ENCODE data around the gene DOCK10.
A peak's percentile ranks its signal among the peaks of the same experiment; 100 is the strongest.
"Not testable (repeated sequence)": the region's sequence is repeated elsewhere in the genome, so short reads cannot be mapped to it uniquely, and the experiment has no call there.

Gene DOCK10

GRCh38 chr2:224973112-224974016 is 68.9 kb downstream of the DOCK10 start:
- no peak for DNase-seq

GRCh38 chr2:224971214-224971613 is 71.1 kb downstream of the DOCK10 start:
- no peak for DNase-seq

DNA sequence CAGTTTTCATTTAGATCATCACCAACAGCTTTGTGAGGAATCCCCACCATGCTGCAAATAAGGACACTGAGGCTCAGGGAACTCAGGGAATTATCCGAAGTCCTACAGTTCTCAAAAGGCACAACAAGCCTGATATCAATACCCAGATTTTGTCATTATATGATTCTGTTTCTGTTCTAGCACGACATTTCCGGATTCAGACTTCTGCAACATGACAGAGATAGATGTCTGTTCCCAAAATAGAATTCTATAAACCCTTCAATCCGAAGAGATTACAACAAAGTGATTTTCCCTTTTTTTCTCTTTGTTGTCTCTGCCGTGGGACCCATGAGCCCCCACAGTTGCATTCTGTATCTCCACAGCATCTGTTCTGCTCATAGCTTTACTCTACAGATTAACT is 72.0 kb downstream of the DOCK10 start:
- no peak for DNase-seq

- no peak for DNase-seq
Measured at GRCh38 chr2:224969633-224970260, 72.5 kb downstream of the DOCK10 start.

GRCh38 chr2:224969095-224969494 is 73.2 kb downstream of the DOCK10 start:
- DNase-seq = no peak

GRCh38 chr2:224968051-224968450 is 74.2 kb downstream of the DOCK10 start:
- no peak for DNase-seq

- DNase-seq = no peak
Measured at GRCh38 chr2:224966613-224967012, 75.7 kb downstream of the DOCK10 start.

DNA sequence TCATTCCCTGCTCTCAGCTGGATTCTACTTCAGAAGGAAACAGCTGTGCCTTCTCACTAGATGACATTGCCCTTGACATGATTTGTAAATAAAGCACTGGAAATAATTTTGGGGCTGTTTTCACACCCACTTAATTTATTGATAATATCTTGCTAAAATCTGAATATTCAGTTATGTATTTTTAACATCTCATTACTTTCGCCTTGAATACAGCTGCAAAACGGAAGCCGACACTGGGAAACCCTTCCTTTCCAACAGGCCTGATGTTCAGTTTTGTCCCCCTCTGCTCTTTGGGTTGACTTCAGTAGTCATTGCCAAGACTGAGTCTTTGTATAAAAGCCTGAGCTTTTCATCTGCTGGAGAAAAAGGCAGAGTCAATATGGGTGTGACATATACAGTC is 82.7 kb downstream of the DOCK10 start:
- DNase-seq = no peak

DNA sequence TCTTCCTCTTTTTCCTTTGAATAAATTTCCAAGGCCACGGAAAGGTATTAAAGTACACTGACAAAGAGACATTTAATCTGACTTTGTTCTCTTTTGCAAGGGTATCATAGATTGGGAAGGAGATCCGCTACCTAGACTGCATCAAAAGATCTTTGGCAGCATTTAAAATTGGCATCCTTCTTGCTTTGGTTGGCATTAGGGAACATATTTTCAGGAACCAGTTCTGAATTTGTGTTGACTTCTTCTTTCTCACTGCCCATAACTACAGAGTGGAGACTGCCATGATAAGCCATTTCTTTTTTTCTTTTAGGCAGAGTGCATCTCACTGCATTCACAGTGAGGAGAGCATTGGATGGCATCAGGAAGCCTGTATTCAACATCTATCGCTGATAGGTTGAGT is 83.4 kb downstream of the DOCK10 start:
- DNase-seq = no peak

- no peak for DNase-seq
Measured at GRCh38 chr2:224958462-224958857, 83.8 kb downstream of the DOCK10 start.

DNA sequence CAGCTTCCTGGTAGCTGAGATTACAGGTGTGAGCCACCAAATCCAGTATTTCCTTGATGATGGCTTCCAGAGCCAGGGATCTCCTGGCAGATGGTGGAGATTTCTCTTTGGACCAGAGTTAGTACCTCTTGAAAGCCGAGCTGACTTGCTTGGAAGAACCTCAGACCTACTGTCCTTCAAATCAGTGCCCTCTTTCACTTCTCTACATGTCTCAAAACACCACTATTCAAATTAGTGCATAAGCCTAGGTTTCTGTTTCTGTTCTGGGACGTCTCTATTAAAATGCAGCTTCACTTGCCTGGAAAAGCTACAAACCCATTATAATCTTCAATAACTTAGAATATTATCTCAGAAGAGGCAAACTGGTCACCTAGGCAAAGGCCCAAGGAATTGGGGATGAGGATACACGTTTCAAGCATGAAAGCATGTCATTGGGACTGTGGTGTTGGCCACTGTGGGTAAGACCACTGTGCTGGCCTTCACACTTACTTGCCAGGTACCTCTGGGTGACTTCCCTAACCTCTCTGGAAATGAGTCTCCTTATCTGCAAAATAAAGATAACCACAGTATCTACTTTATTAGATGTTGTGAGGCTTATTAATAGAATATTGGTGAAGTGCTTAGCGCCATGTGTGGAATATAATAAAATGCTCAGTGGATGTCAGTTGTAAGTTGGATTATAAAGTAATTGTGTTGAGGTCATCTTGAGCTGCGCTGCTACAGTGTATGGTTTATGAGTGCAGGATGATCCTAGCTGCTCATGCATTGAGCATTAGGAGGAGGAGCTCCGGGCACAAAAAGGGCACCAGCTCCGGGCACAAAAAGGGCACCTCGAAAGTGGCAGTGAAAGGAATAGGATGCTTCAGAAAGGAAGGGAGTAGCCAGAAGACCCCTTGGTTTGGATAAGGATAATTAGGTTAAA is 84.5 kb downstream of the DOCK10 start:
- no peak for DNase-seq

GRCh38 chr2:224956706-224957105 is 85.6 kb downstream of the DOCK10 start:
- DNase-seq = no peak

DNA sequence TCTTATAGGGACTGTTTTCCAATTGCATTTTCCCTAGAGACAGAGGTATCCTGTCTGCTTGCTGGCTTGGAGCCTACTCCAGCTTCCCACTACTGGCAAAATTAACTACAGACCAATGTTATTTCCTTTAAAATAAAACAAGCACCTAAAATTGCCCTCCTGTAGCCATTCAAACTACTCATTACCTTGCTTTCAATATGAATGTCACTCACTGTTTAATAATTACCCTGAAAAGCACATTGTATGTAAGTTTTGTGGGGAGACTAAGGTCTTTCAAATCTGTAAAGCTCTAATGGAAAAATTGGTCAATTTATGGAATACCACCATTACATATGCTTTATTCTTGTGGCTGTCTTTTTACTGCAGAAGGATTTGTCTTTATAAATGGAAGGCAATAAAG is 87.3 kb downstream of the DOCK10 start:
- DNase-seq = no peak

DNA sequence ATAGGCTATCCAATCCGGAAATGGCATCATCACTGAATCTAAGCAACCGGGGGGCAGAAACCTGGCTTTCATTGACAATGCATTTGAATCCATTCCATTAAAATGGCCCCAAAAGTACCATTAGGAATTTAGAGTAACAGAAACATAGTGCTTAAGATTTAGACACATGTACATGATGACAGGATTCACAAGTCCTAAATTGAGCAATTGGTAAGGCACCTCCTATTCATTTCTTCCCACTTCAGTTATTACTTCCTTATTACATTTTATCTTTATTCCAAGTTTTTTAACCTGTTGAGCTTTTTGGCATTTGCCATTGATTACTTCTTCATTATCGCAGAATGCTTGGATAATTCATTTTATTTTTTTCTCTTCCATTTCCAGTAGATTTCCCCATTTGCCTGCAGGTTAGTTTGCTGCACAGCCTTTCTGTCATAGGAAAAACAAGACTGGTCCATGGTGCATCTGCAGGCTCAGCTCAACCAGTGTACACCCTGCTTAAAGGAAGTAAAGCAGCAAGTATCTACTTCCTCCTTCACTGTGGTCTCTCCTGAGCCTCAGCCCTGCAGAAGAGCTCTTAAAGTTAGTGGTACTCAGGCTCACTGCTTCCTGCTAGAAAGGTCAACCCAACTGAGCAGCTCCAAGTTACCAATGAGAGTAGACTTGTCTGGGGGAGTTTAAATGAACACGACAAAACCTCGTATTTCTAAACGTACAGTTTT is 89.2 kb downstream of the DOCK10 start:
- peak; percentile 86 to 89 for DNase-seq

- DNase-seq = no peak
Measured at GRCh38 chr2:224951723-224952481, 90.4 kb downstream of the DOCK10 start.

DNA sequence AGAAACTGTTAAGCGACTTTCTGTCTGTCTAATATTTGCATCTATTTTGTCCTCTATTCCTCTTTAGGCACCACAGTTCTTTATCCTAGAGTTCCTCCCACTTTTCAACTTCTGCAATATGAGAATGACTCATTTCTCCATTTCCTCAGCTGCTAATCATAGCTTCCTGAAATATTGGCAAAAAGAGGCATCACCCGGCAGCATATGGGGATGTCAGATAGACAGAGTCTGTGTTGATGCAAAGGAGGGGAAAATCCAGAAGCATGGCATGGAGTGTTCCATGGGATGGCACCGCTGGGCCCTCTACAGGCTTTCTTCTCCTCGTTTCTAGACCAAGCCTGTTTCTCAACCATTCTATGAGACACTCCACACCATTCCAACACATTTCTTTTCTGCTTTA is 93.4 kb downstream of the DOCK10 start:
- DNase-seq = peak; percentile 89

DNA sequence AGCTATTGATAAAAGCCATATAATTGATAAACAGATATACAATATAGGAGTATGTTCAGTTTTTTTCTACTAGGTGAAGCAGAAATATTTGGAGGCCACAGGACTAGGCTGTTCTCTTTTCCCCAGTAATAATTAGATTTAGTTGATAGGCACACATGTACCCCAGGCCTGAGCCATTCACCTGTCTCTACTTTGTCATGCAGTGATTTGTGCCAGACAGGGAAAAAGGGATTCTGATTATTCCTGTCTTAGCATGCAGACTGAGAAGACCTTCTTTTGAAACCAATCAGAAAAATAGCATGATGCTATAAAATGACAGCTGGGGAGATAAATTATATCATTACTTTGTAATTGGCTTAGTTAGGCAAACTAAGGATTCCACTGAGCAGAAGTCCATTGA is 94.3 kb downstream of the DOCK10 start:
- no peak for DNase-seq

GRCh38 chr2:224947566-224947965 is 94.7 kb downstream of the DOCK10 start:
- DNase-seq = no peak

DNA sequence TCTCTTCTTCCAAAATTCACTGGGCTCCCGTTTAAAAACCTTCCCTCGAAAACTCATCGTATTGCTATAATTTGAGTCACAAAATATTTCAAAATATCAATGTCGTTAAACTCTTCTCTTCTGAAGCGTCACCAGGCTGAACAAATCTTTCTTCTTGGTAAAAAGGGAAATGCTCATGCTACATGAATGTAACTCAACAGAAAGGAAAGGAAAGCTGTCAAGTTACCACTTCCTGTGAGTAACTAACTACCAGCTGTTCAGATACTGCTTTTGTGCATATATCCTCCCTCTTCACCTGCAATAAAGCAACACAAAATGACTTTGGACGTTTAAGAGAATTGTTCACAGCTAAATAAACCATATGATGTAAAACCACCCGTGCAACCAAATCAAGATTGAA is 95.4 kb downstream of the DOCK10 start:
- DNase-seq = peak; percentile 87 to 89

- DNase-seq = peak; percentile 41 to 63
Measured at GRCh38 chr2:224944707-224945547, 97.3 kb downstream of the DOCK10 start.

- not testable (repeated sequence) for DNase-seq
Measured at GRCh38 chr2:224943601-224944041, 98.6 kb downstream of the DOCK10 start.

All from AML-193 (cell line).